ENCODE results near the gene PCARE.

Gene PCARE

DNA sequence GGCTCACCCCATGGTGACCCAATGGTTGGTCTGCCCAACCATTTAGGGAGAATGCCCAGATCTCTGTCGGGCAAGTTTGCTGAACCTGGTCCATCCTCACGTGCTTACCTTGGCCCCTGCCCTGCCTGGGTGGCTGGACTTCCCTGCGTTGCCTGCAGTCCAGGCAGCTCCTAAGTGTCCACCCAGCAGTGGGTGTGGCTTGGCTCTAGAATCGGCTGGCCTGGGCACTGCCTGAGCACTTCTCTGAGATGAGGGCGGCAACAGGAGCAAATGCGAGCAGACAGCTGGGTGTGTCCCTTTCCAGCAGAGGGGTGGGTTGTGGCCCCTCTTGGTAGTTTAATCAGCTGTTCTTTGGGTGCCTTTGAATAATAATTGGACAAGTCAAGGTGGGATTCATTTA is 11.3 kb downstream of the PCARE start:
- no peak for DNase-seq (ENCODE audit: low spot score)

DNA sequence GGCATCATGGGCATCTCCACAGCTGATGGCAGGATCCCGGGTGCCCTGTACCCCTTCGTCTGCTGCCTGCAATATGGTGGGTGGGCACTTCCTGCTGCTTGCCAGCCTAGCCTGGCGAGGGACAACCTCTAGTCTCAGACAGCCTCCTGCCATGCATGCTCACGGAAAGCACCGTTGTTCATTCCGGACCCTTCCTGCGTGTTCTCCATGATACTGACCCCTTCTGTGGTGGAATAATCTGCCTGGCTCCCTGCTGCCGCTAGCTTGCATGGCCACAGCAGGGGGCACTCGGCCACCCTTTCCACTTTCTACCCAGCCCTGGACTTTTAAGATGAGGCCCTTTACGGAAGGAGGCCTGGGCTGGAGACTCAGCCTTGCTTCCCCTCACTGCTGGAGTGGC is 12.0 kb downstream of the PCARE start:
- no peak for DNase-seq (ENCODE audit: low spot score)

DNA sequence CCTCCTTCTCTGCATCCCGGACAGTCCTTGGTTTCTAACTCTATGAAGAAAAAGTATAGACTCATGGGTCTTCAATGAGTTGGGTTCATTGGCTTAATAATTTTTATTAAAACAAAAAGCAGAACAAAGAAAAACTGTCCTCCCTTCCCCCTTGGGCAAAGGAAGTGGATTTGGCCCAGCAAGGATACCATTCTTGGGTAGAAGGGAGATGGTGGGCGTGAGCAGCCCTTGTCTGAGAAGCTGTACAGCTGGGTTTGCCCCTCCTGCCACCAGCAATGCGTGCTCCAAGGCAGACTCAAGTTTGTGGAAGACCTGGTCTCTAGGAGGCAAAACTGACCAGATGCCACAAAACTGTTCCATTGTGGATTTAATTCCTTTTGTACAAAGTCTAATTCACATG is 12.7 kb downstream of the PCARE start:
- DNase-seq (ENCODE audit: low spot score): no peak

DNA sequence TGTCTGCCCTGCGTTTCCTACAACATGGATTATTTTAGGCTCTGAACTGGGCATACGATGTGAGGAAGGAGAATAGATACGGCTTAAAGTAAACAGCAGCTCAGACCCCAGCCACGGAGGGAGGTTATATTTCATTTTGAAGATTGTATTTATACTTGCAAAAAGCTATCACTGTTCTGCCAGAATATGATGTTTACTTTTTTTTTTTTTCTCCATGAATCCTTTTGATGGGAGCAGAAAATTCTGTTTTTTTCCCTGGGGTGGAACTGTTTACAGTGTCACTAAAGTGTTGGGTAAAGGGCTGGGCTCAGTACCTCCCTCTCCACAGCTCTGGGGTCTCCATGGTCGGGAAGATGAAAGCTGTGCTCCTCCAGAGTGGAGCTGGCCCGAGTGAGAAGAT is 13.1 kb downstream of the PCARE start:
- DNase-seq (ENCODE audit: low spot score): no peak

DNA sequence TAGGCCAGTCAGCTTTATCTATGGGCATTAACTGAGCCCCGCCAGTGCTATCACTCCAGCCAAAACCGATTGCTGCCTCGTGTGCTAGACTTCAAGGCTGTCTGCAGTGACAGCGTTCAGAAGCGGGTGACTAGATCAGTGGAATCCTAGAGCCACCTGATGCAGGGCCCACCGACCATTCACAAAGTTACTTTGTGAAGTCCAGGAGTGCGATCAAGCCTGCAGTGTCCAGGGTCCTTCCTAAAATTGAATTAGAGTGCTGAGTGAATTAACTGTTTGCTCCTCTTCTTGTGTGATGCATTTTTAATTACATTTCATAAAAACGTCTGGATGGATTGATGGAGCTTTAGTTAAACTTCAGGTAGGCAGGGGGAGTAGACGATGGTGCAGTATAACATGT is 13.9 kb downstream of the PCARE start:
- no peak for DNase-seq (ENCODE audit: low spot score)

DNA sequence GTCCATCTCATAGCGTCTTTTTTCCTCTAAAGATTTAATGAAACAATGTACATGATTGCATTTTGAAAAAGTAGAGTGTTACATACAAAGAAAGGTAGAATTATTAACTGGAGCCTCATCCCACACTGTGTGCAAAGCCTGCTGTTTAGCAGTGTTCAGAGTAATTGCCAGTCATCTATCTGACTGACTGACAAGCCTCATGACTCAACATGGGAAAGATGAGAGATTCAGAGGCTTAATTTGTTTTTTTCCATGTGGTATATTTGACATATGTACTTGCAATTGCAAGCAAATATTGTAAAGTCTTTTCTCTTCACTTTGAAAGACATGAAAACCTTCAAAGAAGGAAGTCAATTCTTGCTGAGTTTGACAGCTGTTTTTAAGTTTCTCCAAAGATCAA is 14.7 kb downstream of the PCARE start:
- no peak for DNase-seq (ENCODE audit: low spot score)

DNA sequence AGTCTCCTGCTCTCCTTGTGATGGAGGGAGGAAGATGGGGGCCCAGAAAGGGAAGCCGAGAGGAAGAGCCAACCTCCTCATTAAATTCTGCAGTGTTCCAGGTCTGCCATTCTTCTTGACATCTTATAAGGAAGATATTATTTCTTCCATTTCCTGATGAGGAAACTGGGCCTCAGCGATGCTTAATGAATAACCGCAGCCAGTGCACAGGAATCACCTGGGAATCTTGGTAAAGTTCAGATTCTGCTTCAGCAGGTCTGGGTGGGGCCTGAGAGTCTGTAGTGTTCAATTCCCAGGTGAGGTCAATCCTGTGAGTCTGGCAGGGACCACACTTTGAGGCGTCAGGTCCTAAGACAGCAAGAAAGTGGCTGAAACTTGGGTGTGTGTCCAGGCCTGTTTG is 17.3 kb downstream of the PCARE start:
- no peak for DNase-seq (ENCODE audit: low spot score)

DNA sequence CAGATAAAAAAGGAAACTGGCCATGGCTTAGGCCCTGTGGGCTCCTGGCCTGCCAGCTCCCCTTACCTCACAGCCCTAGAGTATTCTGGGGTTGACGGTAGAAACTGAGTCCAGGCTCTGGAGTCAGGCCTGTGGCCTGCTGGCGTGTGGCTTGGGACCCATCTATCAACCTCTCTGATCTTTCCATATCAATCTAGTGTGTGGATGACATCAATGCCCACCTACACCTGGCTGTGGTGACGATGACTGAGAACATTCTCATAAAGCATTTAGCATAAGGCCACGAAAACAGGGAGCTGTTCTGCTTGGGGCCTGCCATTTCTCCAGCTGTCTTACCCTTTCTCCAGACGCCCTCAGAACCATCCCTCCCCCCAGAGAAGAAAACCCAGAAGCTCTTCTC is 17.9 kb downstream of the PCARE start:
- no peak for DNase-seq (ENCODE audit: low spot score)

DNA sequence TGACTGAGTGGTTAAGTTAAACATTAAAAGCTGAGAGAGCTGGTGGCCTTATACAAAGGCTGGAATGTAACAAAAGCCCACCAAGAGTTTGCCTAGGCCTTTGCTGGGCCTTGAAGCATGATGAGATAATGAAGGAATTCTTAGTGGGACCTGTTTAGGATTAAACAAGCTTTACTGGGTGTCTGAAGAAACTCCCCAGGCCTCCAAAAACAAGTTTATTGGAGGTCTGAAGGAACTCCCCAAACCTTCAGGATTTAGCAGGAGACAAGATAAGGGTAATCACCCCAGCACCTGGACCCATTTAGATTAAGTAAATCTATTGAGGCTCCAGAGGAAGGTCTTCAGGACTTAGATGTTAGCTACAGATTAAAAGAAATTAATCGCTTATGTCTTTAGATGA is 18.7 kb downstream of the PCARE start:
- no peak for DNase-seq (ENCODE audit: low spot score)

DNA sequence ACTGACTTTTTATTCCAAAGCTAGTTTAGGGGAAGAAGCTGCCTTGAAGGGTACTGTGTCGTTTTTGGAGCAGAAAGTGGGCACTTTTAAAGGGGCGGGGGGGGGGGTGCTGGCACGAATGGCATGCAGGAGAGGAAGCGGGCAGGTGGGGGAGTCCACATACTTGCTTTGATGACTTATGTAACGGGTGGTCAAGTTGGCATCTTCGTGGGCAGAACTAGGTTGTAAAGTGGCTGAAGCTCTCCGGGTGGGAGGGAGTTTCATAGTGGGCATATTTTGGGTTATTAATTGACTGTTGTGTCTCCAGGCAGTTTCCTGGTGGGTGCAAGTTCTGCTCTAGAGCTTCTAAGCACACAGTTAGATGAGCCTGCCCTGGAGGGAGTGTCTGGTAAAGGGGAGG is 19.9 kb downstream of the PCARE start:
- DNase-seq (ENCODE audit: low spot score): no peak

DNA sequence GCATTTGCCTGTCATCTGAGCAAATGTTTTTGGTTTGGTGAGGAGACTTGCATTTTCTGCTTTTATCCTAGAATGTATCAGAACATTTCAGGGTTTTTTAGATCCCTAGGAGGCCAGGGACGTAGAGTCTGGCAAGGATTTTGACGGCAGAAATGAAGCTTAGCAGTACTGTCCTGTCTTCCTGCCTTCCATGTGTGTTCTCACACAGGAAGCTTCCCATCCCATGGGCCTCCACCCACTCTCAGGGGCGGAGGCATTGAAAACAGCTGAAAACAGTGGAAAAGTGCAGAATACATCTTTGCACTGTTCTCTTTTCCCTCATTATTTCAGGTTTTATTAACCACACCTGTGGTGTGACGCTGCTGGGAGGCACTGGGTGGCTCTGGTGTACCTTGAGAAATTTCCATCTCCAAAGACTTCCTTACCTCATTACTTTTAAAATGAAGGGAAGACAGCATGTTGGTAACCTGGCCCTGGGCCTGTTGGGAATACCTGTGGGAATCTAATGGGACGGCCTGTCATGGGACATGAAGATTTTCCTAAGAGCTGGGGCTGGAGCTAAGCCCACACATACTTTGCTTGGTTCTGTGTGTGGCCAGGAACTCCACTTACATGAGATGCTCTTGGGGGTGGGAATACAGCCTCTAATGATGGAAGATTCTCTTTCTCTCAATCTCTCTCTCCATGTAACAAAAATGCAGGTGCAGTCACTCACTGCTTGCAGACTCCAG is 20.5 kb downstream of the PCARE start:
- no peak for DNase-seq (ENCODE audit: low spot score)

DNA sequence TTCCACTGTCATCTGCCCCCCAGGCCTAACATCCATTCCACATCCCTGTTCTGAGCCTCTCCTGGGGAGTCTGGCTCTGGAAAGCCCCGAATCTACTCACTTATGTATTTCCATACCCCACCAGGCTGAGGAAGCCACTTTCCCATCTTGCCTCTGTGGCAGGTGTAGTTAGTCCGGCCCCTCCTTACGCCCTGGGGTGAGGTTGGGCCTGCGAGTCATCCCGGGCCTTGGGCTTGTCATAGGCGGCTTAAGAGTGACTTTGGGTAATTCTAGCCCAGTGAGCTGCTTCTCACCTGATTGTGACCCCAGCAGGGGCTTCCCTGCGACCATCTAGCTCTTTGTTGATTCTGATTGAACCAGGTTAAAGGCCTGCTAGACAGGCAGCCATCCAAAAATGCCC is 21.1 kb downstream of the PCARE start:
- DNase-seq (ENCODE audit: low spot score): no peak

DNA sequence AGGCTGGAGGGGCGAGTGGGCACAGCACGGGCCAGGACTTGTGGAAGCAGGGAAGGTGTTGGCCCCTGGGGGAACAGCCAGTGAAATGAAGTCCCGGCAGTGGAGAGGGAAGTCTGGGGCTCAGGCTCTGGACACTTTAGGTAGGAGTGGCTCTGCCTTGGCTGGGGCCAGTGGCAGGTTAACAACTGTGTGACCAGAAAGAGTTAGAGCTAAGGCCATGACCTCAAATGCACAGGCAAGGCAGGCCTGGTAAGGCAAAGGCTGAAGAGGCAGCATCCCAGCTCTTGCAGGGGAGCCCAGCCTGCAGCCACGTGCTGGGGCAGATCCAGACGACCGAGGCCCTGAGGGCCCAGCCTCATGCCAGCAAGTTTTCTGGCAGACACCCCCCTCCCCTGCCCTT is 21.5 kb downstream of the PCARE start:
- DNase-seq (ENCODE audit: low spot score): no peak

DNA sequence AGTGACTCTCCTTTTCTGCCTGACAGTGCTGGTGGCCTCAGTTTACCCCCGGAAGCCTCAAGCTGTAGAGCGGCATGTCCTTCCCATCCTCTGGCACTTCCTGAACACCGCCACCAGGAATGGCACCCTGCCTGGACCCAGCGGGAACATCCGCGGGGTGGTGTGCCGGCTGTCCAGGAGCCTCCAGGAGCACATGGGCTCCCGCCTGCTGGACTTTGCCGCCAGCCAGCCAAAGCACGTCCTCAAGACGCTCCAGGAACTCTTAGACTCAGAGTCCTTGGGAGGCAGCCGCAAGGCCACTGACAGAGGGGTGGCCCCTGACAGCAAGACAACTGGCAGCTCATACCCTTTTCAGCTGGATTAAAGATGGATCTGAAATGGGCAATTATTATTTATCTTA is 22.6 kb downstream of the PCARE start:
- DNase-seq (ENCODE audit: low spot score): no peak

DNA sequence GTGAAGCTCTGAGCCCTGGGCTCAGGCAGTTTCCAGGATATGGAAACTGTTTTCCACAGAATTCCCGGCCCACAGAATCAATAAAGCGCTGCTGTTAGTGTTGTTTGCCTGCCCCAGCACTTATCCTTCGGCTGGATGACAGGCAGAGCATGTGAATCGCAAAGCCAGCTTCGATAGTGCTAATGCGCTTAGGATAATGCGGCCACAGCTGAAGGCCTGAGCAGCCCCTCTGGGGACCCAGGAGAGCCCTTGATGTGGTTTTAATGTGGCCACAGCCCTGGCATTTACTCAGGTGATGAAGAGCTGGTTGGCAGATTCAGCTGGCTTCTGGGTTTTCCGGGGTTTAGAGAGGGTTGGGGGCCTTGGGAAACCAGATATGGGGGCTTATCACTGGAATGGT is 23.7 kb downstream of the PCARE start:
- DNase-seq (ENCODE audit: low spot score): no peak

DNA sequence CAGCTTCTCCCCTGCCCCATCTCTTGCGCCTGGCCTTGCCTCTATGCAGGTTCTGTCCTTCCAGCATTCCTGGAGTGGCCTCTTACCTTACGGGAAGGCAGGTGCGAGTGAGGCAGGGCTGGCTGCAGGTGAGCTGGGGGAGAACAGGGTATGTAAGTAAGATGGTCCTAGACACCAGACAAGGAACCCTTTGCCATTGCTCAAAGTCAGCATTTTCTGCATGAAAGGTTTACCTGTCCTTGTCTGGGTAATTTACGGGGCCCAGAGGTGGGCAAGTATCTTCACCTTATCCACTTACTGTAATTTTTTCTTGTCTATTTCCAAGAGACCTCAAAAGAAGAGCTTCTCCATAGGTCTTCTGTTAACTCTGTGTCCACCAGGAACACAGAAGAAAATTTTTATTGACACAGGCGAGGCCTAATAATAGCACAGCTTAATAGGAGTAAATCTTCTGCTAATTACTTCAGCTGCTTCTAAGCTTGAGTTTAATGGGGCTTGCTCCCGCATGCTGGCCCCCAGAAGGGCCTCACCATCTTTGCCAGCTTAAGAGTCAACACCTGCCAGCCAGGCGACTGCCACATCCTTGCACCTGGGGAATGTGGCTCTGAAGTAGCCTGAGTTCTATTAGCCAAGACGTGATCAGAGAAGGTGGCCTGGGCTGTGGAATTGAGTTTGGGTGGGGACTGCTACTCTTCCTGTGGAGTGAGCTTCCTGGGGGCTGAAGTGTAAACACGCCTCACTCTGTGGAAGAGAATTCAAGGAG is 27.1 kb downstream of the PCARE start:
- DNase-seq (ENCODE audit: low spot score): no peak

DNA sequence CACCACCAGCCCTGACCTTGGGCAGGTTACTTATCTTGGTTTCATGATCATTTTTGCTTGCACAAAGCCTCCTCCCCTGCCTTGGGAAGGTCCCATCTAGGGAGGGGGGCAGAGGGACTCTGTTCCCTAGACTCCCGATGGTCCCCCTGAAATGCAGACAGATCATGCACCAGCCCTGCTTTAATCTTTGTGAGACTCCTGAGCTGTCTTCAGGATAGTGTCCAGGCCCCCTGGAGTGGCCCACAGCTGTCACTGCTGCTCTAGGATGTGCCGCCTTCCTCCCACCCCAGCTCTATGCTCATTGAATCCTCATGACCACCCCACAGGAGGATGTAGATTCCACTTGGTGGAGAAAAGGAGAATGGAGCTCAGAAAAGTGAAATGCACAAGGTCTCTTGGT is 28.0 kb downstream of the PCARE start:
- DNase-seq (ENCODE audit: low spot score): no peak

DNA sequence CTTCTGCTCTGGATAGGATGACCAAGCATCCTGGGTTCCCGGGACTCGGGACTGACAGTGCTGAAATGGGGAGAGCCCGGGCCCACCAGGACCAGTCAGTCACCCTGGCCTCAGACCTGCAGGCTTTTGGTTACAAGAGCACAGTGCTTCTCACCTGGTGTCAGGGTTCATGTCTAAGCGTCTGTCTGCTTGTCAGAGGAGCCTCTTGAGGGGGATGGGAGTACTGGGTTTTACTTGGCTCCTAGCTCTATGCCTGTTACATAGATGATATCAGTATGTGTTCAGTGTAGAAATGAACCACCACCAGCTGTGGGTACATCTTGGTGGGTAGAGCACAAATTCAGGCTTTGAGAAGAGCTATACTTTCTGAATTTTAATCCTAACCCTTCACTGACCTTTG is 29.9 kb downstream of the PCARE start:
- DNase-seq (ENCODE audit: low spot score): no peak

DNA sequence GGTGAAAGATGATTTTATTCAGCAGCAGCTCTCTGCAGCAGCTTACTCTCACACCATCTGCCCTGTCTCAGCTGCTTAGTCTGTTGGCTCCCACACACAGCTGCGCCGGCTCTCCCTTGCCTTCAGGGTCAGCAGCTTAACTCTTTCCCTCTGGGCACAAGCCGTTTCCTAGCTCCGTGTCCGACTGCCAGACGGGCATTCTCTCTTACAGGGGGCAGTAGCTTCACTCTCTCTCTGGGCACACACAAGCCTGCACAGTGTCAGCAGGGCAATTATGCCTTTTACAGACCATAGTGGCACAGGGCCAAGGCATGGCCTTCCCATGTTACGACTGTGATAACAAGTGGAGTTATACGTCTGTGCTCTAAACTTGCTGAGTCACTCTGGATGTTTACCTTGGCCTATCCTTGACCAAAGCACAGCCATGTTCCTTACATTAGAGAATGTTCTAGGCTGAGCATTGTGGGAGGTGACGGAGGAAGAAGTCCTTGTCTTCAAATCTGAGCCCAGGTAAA is 31.7 kb downstream of the PCARE start:
- no peak for DNase-seq (ENCODE audit: low spot score)

DNA sequence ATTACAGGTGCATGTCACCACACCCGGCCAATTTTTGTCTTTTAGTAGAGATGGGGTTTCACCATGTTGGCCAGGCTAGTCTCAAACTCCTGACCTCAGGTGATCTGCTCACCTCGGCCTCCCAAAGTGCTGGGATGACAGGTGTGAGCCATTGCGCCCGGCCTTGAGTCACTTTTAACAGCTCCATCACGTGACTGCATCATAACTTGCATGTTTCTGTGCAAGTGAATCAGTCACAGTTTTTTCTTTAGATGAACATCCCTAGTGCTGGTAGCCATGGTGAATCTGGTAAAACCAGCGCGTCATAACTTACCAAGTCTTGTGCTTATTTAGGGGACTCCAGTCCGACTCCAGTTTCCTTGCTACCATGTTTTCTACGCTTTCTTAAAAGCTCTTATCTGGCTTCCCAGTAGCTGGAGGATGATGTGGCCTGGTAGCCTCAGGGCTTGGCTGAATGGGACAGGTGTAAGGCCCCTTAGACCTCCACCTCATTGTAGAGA is 33.1 kb downstream of the PCARE start:
- DNase-seq (ENCODE audit: low spot score): no peak

DNA sequence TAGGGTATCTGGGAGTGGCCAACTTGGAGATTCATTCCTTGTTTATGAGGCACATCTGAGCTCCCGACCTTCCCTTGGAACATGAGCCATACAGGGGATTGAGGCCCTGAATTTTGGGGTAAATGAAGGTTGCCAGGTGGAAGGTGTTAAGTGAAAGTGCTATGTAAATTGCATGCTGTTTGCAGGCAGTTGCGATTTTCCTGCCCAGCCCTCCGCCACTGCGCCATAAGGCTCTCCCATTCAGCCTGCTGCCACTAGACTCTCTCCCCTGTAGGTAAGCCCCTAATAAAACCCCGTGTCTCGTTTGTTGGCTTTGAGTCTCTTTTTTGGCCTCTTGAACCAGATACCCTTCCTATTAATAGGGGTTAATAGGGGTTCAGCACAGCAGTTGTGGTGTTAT is 33.8 kb downstream of the PCARE start:
- no peak for DNase-seq (ENCODE audit: low spot score)

DNA sequence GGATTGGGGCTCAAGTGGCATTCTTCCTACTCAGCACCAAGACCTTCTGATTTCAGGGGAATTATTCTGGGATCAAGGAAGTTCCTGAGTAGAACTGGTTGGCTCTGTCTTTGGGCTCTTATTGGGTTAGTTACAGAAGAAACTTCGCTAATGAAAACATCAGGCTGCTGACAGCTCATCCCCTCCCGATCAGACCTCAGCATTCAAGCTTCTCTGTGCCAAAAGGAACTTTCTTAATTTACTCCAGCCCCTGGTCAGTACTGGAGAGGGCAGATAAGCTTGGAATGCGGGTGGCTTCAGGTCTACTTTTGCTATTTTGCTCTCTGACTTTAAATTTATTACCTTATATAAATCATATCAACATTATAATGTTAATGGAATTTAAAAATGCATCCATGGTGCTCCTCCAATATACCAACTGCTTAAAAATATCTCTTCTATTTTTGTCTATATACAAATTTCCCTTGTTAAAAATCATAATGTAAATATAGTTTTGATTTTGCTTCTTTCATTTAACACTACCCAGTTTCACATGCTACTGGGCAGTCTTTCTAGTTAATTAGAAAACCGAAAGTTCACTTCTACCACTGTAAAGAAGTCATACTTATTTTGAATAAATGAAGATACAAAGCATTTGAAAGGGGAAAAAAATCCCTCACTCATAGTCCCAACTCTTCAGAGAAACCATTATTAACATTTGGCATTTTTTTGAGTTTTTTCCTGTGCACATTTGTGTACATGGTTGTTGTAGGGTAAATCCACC is 34.4 kb downstream of the PCARE start:
- DNase-seq (ENCODE audit: low spot score): no peak
